Mucosa of rectum (tissue), 2 donors: ENCODE measurements around the gene SEMA3C.
A peak's percentile ranks its signal among the peaks of the same experiment; 100 is the strongest.
"Not testable (repeated sequence)": the region's sequence is repeated elsewhere in the genome, so short reads cannot be mapped to it uniquely, and the experiment has no call there.

Source experiments
- H3K27ac ChIP-seq, 2 donors: one replicate each; pipeline ENCODE4 v1.7.0; 2013; ENCODE audit warnings: inconsistent platforms in 2 of 2, low read depth in 2 of 2, low read length in 2 of 2
- H3K27me3 ChIP-seq, 2 donors: one replicate each; pipeline ENCODE4 v1.7.0; 2013; ENCODE audit warnings: low read length in 2 of 2; ENCODE audit not compliant: control insufficient read depth in 2 of 2, insufficient read depth in 2 of 2
- H3K36me3 ChIP-seq, 2 donors: one replicate each; pipeline ENCODE4 v1.7.0; 2013; ENCODE audit warnings: low read length in 2 of 2; ENCODE audit not compliant: control insufficient read depth in 2 of 2, insufficient read depth in 2 of 2
- H3K4me1 ChIP-seq, 2 donors: one replicate each; pipeline ENCODE4 v1.7.0; 2013; ENCODE audit warnings: low read length in 2 of 2, mild to moderate bottlenecking in 1 of 2; ENCODE audit not compliant: control insufficient read depth in 2 of 2, insufficient read depth in 2 of 2
- H3K4me3 ChIP-seq, 2 donors: one replicate each; pipeline ENCODE4 v1.7.0; 2013; ENCODE audit warnings: low read length in 2 of 2
- H3K9ac ChIP-seq, 2 donors: one replicate each; pipeline ENCODE4 v1.7.0; 2013; ENCODE audit warnings: low read length in 2 of 2, low read depth in 1 of 2, mild to moderate bottlenecking in 1 of 2
- H3K9me3 ChIP-seq, 2 donors: one replicate each; pipeline ENCODE4 v1.7.0; 2013; ENCODE audit warnings: low read length in 2 of 2; ENCODE audit not compliant: control insufficient read depth in 2 of 2
- donor health status: healthy.
- donor health status: Normal muscosa, but diverticular disease.

SEMA3C gene

DNA sequence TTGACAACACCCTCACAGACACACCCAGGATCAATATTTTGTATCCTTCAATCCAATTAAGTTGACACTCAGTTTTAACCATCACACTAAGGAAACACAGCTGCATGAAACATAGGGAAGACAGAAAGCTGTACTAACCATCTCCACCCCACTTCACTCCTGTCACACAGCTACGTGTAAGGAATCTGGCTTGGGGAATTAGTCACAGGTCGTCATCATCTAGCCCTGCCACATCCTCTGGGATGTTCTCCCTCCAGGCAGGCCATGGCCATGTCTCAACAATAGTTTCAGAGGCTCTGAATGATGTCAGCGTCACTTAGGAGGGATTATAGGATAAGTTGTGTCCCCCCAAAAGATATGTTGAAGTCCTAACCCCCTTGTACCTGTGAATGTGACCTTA lies 10.8 kb upstream of the SEMA3C start:
- no peaks in the 10 kb centered on the region for H3K9me3 ChIP-seq
- H3K4me3 ChIP-seq, result no peak overlapping the region
- no peak overlapping the region for H3K27ac ChIP-seq
- no peaks in the 10 kb centered on the region for H3K27me3 ChIP-seq
- H3K9ac ChIP-seq, result no peak overlapping the region
- H3K4me1 ChIP-seq, result peaks cover 0 to 4% of the 10 kb centered on the region in 2 donors
- H3K36me3 ChIP-seq, result no peaks in the 10 kb centered on the region

DNA sequence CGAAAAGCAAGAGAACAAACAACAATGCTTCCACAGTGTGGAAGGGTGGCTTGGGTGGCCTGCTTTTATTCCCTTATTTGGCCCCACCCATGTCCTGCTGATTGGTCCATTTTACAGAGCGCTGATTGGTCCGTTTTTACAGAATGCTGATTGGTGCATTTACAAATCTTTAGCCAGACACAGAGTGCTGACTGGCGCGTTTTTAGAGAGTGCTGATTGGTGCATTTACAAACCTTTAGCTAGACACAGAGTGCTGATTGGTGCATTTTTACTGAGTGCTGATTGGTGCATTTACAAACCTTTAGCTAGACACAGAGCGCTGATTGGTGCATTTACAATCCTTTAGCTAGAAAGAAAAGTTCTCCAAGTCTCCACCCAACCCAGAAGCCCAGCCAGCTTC lies 8.1 kb upstream of the SEMA3C start:
- not testable (repeated sequence) for H3K36me3 ChIP-seq

DNA sequence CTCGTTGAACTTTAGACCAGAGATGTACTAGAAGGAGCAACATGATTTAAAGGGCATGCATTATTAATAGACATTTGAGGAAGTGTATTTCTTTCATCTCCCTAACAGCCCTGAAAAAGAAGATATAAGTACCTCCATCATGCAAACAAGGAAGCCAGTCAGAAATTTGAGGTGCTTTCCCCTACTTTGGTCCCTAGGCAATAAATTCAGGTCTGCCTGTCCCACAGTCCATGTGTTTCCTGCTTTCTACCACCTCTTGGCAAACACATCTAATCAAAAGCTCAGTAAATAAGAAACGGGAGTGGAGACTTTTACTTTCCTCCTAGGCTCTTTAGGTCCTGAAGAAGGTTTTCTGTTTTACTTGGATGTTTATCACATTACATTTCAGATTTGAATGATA lies 5.2 kb upstream of the SEMA3C start:
- H3K4me3 ChIP-seq, result peak overlapping the region in 1 of 2 donors; percentile 16
- no peaks in the 10 kb centered on the region for H3K36me3 ChIP-seq
- H3K4me1 ChIP-seq, result peaks cover 24 to 32% of the 10 kb centered on the region in 2 donors
- no peak overlapping the region for H3K9ac ChIP-seq
- peak overlapping the region; percentile 27 to 65 for H3K27ac ChIP-seq
- H3K27me3 ChIP-seq, result no peaks in the 10 kb centered on the region
- H3K9me3 ChIP-seq, result no peaks in the 10 kb centered on the region

More for the DNA sequence above, 8.1 kb upstream of the SEMA3C start:
- not testable (repeated sequence) for H3K9me3 ChIP-seq, H3K27ac ChIP-seq, H3K27me3 ChIP-seq, H3K4me3 ChIP-seq, H3K9ac ChIP-seq
- H3K4me1 ChIP-seq, result peaks cover 14 to 22% of the 10 kb centered on the region in 2 donors

DNA sequence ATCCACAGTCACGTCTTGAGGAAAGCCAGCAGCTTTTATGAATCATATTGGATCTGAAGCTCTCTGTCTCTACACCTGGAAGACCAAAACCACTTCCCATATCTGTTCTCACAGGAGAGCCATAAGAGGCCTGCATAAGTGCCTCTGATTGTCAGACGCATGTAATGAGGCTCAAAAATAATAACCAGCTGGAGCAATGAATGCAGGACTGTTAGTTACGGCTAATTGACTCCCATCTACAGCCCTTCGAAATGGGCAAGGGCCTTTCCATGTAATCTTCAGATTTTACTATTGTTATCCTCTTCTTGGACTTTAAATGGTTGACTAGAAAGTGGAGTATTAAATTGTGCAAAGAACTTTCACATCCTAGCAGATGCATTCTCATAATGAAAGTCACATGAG lies 4.4 kb upstream of the SEMA3C start:
- Histone ChIP-seq H3K4me3 (no peak overlapping the region), H3K4me1 (peaks cover 24 to 32% of the 10 kb centered on the region in 2 donors), H3K9ac (no peak overlapping the region), H3K36me3 (no peaks in the 10 kb centered on the region), H3K27me3 (no peaks in the 10 kb centered on the region), H3K27ac (peak overlapping the region; percentile 31 to 39), H3K9me3 (no peaks in the 10 kb centered on the region)

DNA sequence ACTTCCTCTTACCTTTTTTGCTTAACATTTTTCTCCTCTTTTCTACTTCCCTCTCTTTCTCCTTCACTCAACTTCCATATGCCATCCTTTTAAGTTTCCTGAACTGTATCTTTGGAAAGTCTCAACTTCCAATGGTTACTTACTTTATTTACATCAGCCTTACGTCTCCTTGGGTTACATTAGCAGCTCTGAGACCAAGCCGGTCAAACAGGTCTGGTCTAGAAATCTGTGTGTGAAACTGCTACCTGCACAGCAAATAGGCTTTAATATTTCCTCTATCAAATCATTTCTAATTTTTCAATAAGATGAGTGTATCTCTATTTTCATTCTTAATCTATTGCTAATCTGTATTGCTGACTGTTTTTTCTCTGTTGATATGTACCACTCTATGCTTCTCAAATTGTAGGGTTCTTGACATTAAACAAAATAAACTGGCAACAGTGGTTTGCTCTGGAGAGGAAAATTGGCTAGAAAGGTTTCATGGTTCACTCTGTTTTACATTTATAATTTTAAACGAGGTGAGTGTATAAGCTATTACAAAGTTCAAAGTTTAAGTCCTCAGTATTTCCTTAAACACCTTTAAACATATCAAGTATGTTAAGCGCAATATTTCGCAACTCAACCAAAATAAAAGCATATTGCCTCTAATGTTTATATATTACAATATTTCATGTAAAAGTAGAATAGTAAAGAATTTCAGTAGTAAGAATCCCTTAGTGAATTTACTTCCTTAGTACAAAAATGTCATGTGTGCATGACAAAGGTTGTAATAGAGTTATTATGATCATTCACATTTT lies 3.6 kb upstream of the SEMA3C start:
- Histone ChIP-seq H3K27ac (peak overlapping the region; percentile 39 to 70), H3K4me1 (peaks cover 24 to 32% of the 10 kb centered on the region in 2 donors), H3K9me3 (no peaks in the 10 kb centered on the region), H3K4me3 (no peak overlapping the region), H3K27me3 (no peaks in the 10 kb centered on the region), H3K36me3 (no peaks in the 10 kb centered on the region), H3K9ac (no peak overlapping the region)

DNA sequence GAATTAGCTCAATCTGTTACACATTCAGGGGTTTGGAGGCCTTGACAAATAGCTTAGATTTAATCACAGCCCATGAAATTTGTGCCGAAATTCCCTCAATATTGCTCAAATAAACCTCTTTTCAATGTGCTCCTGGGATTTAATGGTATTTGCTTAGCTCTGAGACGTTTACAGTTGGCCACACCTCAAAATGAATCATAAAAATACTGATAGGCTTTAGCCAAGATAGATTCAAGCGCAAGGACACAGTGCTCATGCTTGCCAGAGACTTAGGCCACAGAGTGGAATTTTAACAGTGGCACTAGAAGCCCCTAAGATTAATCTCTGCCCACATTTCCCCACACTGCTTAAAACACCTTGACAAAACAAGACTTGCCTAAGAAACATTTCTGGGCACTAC lies 2.3 kb upstream of the SEMA3C start:
- no peak overlapping the region for H3K4me3 ChIP-seq
- H3K9ac ChIP-seq, result no peak overlapping the region
- no peaks in the 10 kb centered on the region for H3K9me3 ChIP-seq
- H3K27ac ChIP-seq, result peak overlapping the region; percentile 49 to 61
- no peaks in the 10 kb centered on the region for H3K36me3 ChIP-seq
- peaks cover 24 to 32% of the 10 kb centered on the region in 2 donors for H3K4me1 ChIP-seq
- H3K27me3 ChIP-seq, result no peaks in the 10 kb centered on the region

DNA sequence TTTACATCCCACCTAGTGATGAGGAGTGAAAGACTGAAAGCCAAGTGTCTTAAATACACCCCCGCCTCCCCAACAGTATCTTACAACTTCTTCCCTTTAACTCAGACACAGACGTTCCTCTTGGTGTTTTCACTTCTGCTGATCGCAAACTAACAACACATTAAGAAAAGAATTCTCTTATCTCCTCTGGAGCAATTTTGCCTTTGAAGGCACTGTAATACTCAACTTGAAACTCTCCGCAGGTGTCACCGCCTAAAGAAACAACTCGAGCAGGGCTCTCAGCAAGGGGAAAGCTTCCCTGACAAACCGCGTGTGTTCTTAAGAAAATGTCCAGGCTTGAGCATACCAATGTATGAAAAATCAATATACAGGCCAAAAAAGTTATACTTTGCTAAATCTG lies 452 bp downstream of the SEMA3C start:
- H3K9ac ChIP-seq, result peak overlapping the region; percentile 60 to 74
- peak overlapping the region; percentile 63 to 82 for H3K4me3 ChIP-seq
- H3K36me3 ChIP-seq, result no peaks in the 10 kb centered on the region
- no peaks in the 10 kb centered on the region for H3K9me3 ChIP-seq
- peaks cover 17 to 19% of the 10 kb centered on the region in 2 donors for H3K4me1 ChIP-seq
- peak overlapping the region; percentile 75 to 79 for H3K27ac ChIP-seq
- H3K27me3 ChIP-seq, result no peaks in the 10 kb centered on the region

DNA sequence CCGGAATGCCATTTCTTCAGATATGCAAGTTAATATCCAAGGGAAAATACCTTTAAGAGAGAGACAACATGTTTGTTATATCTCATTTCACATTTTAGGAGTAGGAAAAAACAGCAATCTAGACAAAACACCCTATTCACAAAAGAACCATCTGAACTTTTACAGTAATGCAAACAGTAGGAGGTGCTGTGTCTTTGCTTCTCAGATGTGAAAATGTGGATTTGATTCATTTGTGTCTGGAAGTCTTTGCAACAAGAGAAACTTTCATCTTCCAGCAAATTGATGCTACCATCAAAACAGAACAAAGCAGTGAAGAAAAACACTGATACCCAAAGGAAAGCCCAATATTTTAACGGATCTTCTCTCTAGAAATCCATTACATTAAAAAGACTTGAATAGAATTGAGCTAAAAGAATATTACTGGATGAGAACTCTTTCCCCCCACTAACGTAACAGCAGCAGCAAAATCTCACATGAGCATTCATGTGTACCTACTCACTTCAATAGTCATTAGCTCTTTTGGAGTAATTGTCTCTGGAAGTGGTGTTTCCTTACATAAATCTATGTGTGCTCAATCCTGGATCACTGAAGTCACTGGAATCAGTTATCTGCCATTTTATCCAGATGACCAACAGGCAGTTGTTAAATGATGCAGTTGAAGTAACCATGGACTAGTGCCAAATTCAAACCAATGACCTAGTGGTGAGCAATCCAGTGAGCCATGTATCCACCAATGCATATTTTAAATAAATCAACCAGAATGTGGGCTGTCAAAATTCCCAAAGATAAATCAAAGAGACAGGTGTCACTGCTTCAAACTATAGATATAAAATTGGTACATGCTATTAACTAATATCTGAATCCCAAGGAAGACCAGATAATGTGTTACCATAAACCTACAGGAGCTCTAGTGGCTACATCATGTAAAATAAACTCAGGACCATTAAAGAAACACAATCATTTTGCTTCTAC lies 1.8 kb downstream of the SEMA3C start:
- Histone ChIP-seq H3K9ac (no peak overlapping the region), H3K4me3 (peak overlapping the region; percentile 31 to 82)

DNA sequence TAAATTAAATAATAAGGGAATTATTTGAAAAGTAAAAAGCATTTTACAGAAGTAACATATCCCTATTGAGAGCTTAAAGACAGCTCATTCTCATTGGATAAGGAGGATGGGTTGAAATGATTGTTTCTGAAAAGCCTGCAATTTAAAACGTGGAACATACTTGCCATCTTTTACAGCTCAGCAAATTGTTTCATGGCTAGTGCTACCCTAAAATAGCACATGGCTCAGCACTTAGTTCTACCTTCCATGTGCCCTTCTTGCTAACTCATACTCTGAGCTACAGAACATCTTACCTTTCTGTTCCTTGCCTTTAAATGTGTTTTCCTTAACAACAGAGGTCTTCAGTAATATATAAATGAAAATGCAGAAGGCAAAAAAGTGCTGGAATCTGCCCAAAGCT lies 8.6 kb downstream of the SEMA3C start:
- Histone ChIP-seq H3K4me1 (no peaks in the 10 kb centered on the region), H3K9me3 (no peaks in the 10 kb centered on the region), H3K9ac (no peak overlapping the region), H3K36me3 (no peaks in the 10 kb centered on the region), H3K27ac (no peak overlapping the region), H3K4me3 (no peak overlapping the region), H3K27me3 (no peaks in the 10 kb centered on the region)

More for the DNA sequence above, 1.8 kb downstream of the SEMA3C start:
- Histone ChIP-seq H3K36me3 (no peaks in the 10 kb centered on the region), H3K27me3 (no peaks in the 10 kb centered on the region), H3K27ac (no peak overlapping the region), H3K4me1 (peaks cover 10 to 11% of the 10 kb centered on the region in 2 donors), H3K9me3 (no peaks in the 10 kb centered on the region)

DNA sequence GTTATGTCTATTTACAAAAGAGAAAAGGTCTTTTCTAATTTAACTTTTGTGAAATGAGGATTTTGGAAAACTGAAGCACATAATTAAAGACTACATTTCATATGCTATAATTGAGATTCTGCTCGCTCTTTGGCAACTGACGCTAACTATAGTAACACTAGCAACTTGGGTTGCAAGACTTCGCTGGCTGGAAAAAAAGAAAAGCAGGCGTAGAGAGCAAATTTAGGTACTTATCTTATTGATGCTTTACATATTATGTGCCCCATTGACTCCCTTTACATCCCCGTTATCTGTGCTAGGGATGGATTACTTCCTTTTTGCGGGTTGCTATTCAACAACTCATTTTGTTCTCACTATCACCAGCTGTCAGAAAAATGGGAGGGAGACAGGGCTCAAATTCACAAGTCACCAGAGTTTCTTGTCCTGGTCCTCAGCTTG lies 10.5 kb downstream of the SEMA3C start:
- Histone ChIP-seq H3K36me3 (no peaks in the 10 kb centered on the region), H3K4me3 (no peak overlapping the region), H3K27ac (no peak overlapping the region), H3K27me3 (no peaks in the 10 kb centered on the region), H3K4me1 (no peaks in the 10 kb centered on the region), H3K9ac (no peak overlapping the region), H3K9me3 (no peaks in the 10 kb centered on the region)
